Parathyroid adenoma (tissue), 2 donors: Measurements from ENCODE around the gene MDGA2.

ENCODE experiments used
- H2AFZ ChIP-seq: fragments of 300-600 bp; sonication (generic); one replicate; pipeline ENCODE4 v1.7.0; 2017; ENCODE audit warnings: antibody characterized with exemption, mild to moderate bottlenecking
- H3K27ac ChIP-seq: fragments of 300-600 bp; sonication (generic); one replicate; pipeline ENCODE4 v1.7.0; 2017
- H3K27me3 ChIP-seq: fragments of 300-600 bp; sonication (generic); one replicate; pipeline ENCODE4 v1.7.0; 2017; ENCODE audit warnings: low read length; ENCODE audit not compliant: control insufficient read depth, insufficient read depth
- H3K36me3 ChIP-seq: fragments of 300-600 bp; sonication (generic); one replicate; pipeline ENCODE4 v1.7.0; 2017; ENCODE audit warnings: low read length; ENCODE audit not compliant: control insufficient read depth, insufficient read depth
- H3K4me1 ChIP-seq: fragments of 300-600 bp; sonication (generic); one replicate; pipeline ENCODE4 v1.7.0; 2017; ENCODE audit warnings: control low read depth
- H3K4me2 ChIP-seq: fragments of 300-600 bp; sonication (generic); one replicate; pipeline ENCODE4 v1.7.0; 2017; ENCODE audit warnings: low read length
- H3K4me3 ChIP-seq: fragments of 300-600 bp; sonication (generic); one replicate; pipeline ENCODE4 v1.7.0; 2017; ENCODE audit warnings: low read depth, low read length
- H3K79me2 ChIP-seq: fragments of 300-600 bp; sonication (generic); one replicate; pipeline ENCODE4 v1.7.0; 2017; ENCODE audit warnings: control low read depth
- H3K9ac ChIP-seq: fragments of 300-600 bp; sonication (generic); one replicate; pipeline ENCODE4 v1.7.0; 2017; ENCODE audit warnings: mild to moderate bottlenecking
- H3K9me3 ChIP-seq: fragments of 300-600 bp; sonication (generic); one replicate; pipeline ENCODE4 v1.7.0; 2017; ENCODE audit warnings: low read length; ENCODE audit not compliant: control insufficient read depth
- CTCF ChIP-seq: fragments of 300-600 bp; sonication (generic); IDR thresholded peaks from one replicate; pipeline ENCODE4 v1.7.0; 2017; ENCODE audit warnings: antibody characterized with exemption, mild to moderate bottlenecking
- donor health status: primary hyperparathyroidism.

The MDGA2 gene

GRCh38 chr14:47278233-47278842 is 397.1 kb downstream of the MDGA2 start:
- no peaks in the 10 kb centered on the region for H3K4me1 ChIP-seq
- H3K27ac ChIP-seq, result no peak overlapping the region
- H2AFZ ChIP-seq, result no peak overlapping the region
- no peaks in the 10 kb centered on the region for H3K27me3 ChIP-seq
- H3K36me3 ChIP-seq, result no peaks in the 10 kb centered on the region
- no peak overlapping the region for H3K4me2 ChIP-seq
- H3K9me3 ChIP-seq, result no peaks in the 10 kb centered on the region
- no peak for TF ChIP-seq CTCF
- no peak overlapping the region for H3K9ac ChIP-seq
- no peak overlapping the region for H3K4me3 ChIP-seq
- H3K79me2 ChIP-seq, result no peaks in the 10 kb centered on the region

- Histone ChIP-seq H3K79me2 (no peaks in the 10 kb centered on the region), H3K9ac (no peak overlapping the region), H3K27me3 (no peaks in the 10 kb centered on the region), H2AFZ (no peak overlapping the region), H3K4me3 (no peak overlapping the region), H3K27ac (no peak overlapping the region), H3K4me1 (no peaks in the 10 kb centered on the region), H3K4me2 (no peak overlapping the region), H3K9me3 (no peaks in the 10 kb centered on the region), H3K36me3 (no peaks in the 10 kb centered on the region)
- TF ChIP-seq CTCF, result no peak
These were observed 397.7 kb downstream of the MDGA2 start for GRCh38 chr14:47277703-47278102.

- no peak overlapping the region for H2AFZ ChIP-seq
- H3K4me3 ChIP-seq, result no peak overlapping the region
- no peaks in the 10 kb centered on the region for H3K9me3 ChIP-seq
- H3K27ac ChIP-seq, result no peak overlapping the region
- H3K4me2 ChIP-seq, result no peak overlapping the region
- H3K4me1 ChIP-seq, result no peaks in the 10 kb centered on the region
- no peak overlapping the region for H3K9ac ChIP-seq
- no peaks in the 10 kb centered on the region for H3K36me3 ChIP-seq
- no peak for TF ChIP-seq CTCF
- no peaks in the 10 kb centered on the region for H3K27me3 ChIP-seq
- H3K79me2 ChIP-seq, result no peaks in the 10 kb centered on the region
These were observed 398.5 kb downstream of the MDGA2 start for GRCh38 chr14:47276931-47277330.

- H3K9me3 ChIP-seq, result no peaks in the 10 kb centered on the region
- H3K27ac ChIP-seq, result no peak overlapping the region
- no peak overlapping the region for H2AFZ ChIP-seq
- no peak overlapping the region for H3K4me2 ChIP-seq
- no peaks in the 10 kb centered on the region for H3K36me3 ChIP-seq
- no peak for TF ChIP-seq CTCF
- no peak overlapping the region for H3K4me3 ChIP-seq
- H3K79me2 ChIP-seq, result no peaks in the 10 kb centered on the region
- no peaks in the 10 kb centered on the region for H3K4me1 ChIP-seq
- H3K27me3 ChIP-seq, result no peaks in the 10 kb centered on the region
- H3K9ac ChIP-seq, result no peak overlapping the region
These were observed 401.5 kb downstream of the MDGA2 start for GRCh38 chr14:47273939-47274338.

- Histone ChIP-seq H3K4me3 (no peak overlapping the region), H2AFZ (no peak overlapping the region)
- no peak for TF ChIP-seq CTCF
These were observed 404.7 kb downstream of the MDGA2 start for GRCh38 chr14:47270715-47271114.

More at GRCh38 chr14:47270715-47271114, 404.7 kb downstream of the MDGA2 start:
- Histone ChIP-seq H3K27me3 (no peaks in the 10 kb centered on the region), H3K4me1 (no peaks in the 10 kb centered on the region), H3K36me3 (no peaks in the 10 kb centered on the region), H3K9me3 (no peaks in the 10 kb centered on the region), H3K27ac (no peak overlapping the region), H3K4me2 (no peak overlapping the region), H3K79me2 (no peaks in the 10 kb centered on the region), H3K9ac (no peak overlapping the region)
